ENCODE data around the gene SLC39A11.

The SLC39A11 gene

DNA sequence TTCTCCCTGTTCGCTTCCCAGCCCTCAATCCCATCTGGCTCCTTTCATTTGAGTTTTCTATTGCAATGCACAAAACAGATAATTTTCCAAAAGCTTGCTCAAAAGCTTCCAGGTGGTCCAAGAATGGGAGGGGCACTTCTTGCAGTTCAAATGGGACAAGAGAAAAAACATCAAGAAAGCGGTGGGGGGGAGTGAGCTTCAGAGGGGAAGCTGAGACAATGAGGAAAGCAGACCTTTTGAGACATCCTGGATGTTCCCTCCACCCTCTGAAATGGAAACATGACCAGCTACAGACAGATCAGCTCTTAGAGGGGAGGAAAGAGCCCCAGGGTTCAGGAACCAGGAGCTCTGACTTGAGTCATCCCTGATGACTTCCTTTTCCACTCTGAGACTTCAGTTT is 368.2 kb downstream of the SLC39A11 start:
- Histone ChIP-seq H3K9me3 (ENCODE audit: control insufficient read depth, insufficient read depth, low read length) (no peaks in the 10 kb centered on the region), H3K27ac (ENCODE audit: low read depth, low read length) (no peak overlapping the region), H3K9ac (ENCODE audit: low read depth, low read length) (no peak overlapping the region), H3K27me3 (ENCODE audit: control insufficient read depth, insufficient read depth, low read length) (no peaks in the 10 kb centered on the region), H3K36me3 (ENCODE audit: control insufficient read depth, insufficient read depth, low read length) (no peaks in the 10 kb centered on the region), H3K4me1 (ENCODE audit: control insufficient read depth, insufficient read depth, low read length) (peaks cover 20% of the 10 kb centered on the region), H3K4me3 (ENCODE audit: low read depth, low read length) (no peak overlapping the region)

DNA sequence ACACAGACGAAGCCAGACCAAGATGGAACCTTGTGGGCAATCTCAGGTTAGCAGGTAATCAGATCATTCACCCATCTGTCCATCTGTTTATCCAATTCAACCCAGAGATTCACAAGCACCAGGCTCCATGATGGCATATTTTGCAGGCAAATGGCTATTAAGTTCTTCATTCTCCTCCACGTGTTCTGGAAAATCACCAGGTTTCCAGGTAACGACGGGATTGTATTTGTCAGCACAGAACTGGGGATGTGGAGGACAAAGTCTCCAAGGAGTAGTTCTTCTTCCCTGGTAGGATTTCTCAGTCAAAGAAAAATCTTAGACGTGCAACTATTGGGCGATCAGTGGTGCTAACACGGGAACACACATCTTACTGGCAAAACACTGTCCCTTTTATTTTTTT is 368.8 kb downstream of the SLC39A11 start:
- Histone ChIP-seq H3K27me3 (ENCODE audit: control insufficient read depth, insufficient read depth, low read length) (no peaks in the 10 kb centered on the region), H3K9me3 (ENCODE audit: control insufficient read depth, insufficient read depth, low read length) (no peaks in the 10 kb centered on the region), H3K27ac (ENCODE audit: low read depth, low read length) (no peak overlapping the region), H3K4me3 (ENCODE audit: low read depth, low read length) (no peak overlapping the region), H3K36me3 (ENCODE audit: control insufficient read depth, insufficient read depth, low read length) (no peaks in the 10 kb centered on the region), H3K4me1 (ENCODE audit: control insufficient read depth, insufficient read depth, low read length) (peaks cover 22% of the 10 kb centered on the region), H3K9ac (ENCODE audit: low read depth, low read length) (no peak overlapping the region)

DNA sequence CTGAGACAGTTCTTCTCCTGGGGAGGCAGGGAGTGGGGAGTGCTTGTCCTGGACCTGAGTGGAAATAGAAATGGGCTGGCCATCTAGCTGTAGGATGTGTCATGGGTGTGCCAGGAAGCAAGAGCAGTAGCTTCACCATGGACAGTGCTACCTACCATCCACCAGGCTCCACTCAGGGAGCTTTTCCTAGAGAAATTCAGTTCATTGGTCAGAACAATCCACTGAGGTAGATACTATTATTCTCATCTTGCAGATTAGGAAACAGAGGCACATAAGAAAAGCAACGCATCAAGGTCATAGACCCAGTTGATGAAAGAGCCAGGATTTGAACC is 372.0 kb downstream of the SLC39A11 start:
- Histone ChIP-seq H3K27me3 (ENCODE audit: control insufficient read depth, insufficient read depth, low read length) (no peaks in the 10 kb centered on the region), H3K4me1 (ENCODE audit: control insufficient read depth, insufficient read depth, low read length) (peaks cover 18% of the 10 kb centered on the region), H3K27ac (ENCODE audit: low read depth, low read length) (no peak overlapping the region), H3K9ac (ENCODE audit: low read depth, low read length) (no peak overlapping the region), H3K9me3 (ENCODE audit: control insufficient read depth, insufficient read depth, low read length) (no peaks in the 10 kb centered on the region), H3K4me3 (ENCODE audit: low read depth, low read length) (no peak overlapping the region), H3K36me3 (ENCODE audit: control insufficient read depth, insufficient read depth, low read length) (no peaks in the 10 kb centered on the region)

DNA sequence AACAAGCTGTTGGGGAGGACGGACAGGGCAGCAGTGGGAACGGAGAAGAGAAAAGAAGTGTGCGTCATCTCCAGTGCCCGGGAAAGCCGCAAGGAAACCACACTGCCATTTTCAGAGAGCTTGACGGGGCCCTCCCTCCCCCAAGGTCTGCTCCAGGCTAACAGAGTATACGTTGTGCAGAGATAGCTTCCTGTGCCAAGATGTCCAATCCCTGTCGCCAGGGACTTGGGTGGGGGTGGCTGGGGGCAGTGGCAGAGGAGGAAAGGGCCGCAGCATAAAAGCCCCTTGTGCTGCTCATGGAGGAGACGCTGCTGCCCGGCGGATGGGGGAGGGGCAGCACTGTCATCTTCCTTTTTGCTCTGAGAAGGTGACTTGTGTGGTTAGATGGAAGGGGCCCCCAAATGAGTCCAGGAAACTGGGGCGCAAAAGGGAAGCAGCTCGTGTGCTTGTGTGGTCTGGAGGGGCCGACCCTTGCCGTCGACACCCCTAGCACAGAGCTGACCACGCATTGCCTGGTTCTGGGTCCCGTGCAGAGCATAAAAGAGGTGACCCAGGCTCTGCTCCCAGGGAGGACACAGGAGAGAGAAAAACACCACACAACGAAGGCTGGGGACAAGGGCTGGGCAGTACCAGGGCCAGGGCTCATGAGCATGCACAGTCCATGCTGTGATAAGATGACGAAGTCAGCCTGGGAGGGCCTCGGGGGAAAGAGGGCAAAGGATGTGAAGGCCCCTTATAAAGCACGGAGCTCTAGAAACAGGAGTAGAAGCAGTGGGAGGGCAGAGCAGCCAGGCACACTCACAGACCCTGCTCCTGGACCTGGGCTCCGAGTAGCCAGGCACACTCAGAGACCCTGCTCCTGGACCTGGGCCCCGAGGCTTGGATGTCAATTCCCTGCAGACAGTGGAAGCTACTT is 372.7 kb downstream of the SLC39A11 start:
- Histone ChIP-seq H3K27me3 (ENCODE audit: control insufficient read depth, insufficient read depth, low read length) (no peaks in the 10 kb centered on the region), H3K27ac (ENCODE audit: low read depth, low read length) (no peak overlapping the region), H3K9me3 (ENCODE audit: control insufficient read depth, insufficient read depth, low read length) (no peaks in the 10 kb centered on the region), H3K36me3 (ENCODE audit: control insufficient read depth, insufficient read depth, low read length) (no peaks in the 10 kb centered on the region), H3K9ac (ENCODE audit: low read depth, low read length) (no peak overlapping the region), H3K4me3 (ENCODE audit: low read depth, low read length) (no peak overlapping the region), H3K4me1 (ENCODE audit: control insufficient read depth, insufficient read depth, low read length) (peaks cover 18% of the 10 kb centered on the region)

DNA sequence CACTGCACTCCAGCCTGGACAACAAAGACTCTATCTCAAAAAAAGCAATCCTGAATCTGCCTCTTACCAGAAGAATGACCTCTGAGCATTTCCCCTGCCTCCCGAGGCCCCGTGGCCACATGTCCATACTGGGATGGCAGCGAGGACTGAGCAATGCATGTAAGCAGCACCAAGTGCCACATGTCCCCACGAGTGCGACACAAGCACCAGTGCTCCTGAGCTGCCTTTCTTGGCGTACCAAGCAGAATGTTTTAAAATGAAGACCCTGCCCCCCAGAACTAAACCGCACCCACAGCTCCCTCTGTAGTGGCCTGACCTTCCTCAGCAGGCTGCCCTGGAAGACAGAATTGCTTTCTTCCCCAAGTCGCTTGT is 373.3 kb downstream of the SLC39A11 start:
- peaks cover 14% of the 10 kb centered on the region for H3K4me1 ChIP-seq (ENCODE audit: control insufficient read depth, insufficient read depth, low read length)
- H3K27ac ChIP-seq (ENCODE audit: low read depth, low read length), result no peak overlapping the region

DNA sequence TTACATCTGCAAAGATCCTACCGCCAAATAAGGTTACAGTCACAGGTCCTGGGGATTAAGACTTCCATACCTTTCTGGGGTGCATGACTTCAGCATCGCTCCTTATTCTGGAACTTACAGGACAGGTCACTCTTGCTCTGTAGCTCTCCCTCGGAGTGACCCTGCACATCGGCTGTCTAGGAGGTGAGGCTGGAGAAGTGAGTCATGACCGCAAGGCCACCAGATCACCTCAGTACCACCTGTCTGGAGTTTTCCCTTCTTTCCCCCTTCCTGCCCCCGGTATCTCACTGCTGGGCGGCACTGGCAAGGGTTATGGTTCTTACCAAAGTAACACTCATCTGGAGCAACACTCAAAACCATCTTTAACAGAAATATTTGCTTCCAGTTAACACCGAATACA is 374.8 kb downstream of the SLC39A11 start:
- Histone ChIP-seq H3K27ac (ENCODE audit: low read depth, low read length) (no peak overlapping the region), H3K9me3 (ENCODE audit: control insufficient read depth, insufficient read depth, low read length) (no peaks in the 10 kb centered on the region), H3K9ac (ENCODE audit: low read depth, low read length) (no peak overlapping the region), H3K36me3 (ENCODE audit: control insufficient read depth, insufficient read depth, low read length) (no peaks in the 10 kb centered on the region), H3K4me3 (ENCODE audit: low read depth, low read length) (no peak overlapping the region), H3K4me1 (ENCODE audit: control insufficient read depth, insufficient read depth, low read length) (peaks cover 13% of the 10 kb centered on the region), H3K27me3 (ENCODE audit: control insufficient read depth, insufficient read depth, low read length) (no peaks in the 10 kb centered on the region)

More for the DNA sequence above, 373.3 kb downstream of the SLC39A11 start:
- no peaks in the 10 kb centered on the region for H3K27me3 ChIP-seq (ENCODE audit: control insufficient read depth, insufficient read depth, low read length)
- H3K9me3 ChIP-seq (ENCODE audit: control insufficient read depth, insufficient read depth, low read length), result no peaks in the 10 kb centered on the region
- no peak overlapping the region for H3K9ac ChIP-seq (ENCODE audit: low read depth, low read length)
- no peaks in the 10 kb centered on the region for H3K36me3 ChIP-seq (ENCODE audit: control insufficient read depth, insufficient read depth, low read length)
- H3K4me3 ChIP-seq (ENCODE audit: low read depth, low read length), result no peak overlapping the region

DNA sequence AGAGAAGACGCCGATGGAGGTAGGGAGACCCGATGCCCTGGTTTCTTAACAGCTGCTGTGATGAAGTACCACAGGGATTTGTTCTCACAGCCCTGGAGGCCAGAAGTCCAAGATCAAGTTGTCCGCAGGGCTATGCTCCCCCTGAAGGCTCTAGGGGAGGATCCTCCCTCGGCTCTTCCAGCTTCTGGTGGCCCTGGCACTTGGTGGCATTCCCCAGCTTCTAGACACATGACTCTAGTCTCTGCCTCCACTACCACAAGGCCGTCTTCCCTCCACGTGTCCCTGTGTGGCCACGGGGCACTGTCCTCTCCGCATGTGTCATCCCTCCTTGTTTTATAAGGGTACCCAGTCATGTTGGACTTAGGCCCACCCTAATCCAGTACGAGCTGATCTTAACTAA is 375.2 kb downstream of the SLC39A11 start:
- Histone ChIP-seq H3K36me3 (ENCODE audit: control insufficient read depth, insufficient read depth, low read length) (no peaks in the 10 kb centered on the region), H3K27me3 (ENCODE audit: control insufficient read depth, insufficient read depth, low read length) (no peaks in the 10 kb centered on the region), H3K27ac (ENCODE audit: low read depth, low read length) (no peak overlapping the region), H3K9me3 (ENCODE audit: control insufficient read depth, insufficient read depth, low read length) (no peaks in the 10 kb centered on the region), H3K9ac (ENCODE audit: low read depth, low read length) (no peak overlapping the region), H3K4me1 (ENCODE audit: control insufficient read depth, insufficient read depth, low read length) (peaks cover 11% of the 10 kb centered on the region), H3K4me3 (ENCODE audit: low read depth, low read length) (no peak overlapping the region)

DNA sequence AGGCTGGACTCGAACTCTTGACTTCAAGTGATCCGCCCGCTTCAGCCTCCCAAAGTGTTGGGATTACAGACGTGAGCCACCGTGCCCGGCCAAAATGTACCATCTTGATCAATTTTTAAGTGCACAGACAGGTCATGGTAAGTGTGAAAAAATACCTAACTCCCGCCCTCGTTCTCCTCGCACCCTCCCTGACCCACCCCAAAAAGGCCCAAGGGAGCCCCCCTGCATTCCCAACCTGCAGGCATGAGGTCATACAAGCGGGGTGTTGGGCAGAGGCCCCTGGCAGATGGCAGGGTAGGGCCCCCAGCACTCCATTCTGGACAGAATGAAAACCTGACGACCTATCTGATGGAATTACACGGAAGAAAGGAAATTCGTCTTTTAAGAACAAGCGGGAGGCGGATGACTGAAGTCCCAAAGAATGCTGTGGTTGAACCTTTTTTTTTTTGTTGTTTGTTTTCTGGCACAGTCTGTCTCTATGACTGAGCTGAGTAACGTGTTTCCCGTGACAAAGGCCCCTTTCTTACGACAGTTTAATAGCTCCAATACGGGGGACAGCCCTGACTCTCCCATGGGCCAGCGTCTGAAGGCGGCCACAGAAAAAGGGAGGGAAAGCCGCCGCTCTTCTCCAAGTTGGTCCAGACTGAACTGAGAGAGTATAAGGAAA is 376.4 kb downstream of the SLC39A11 start:
- H3K4me3 ChIP-seq (ENCODE audit: low read depth, low read length), result no peak overlapping the region
- H3K27me3 ChIP-seq (ENCODE audit: control insufficient read depth, insufficient read depth, low read length), result no peaks in the 10 kb centered on the region
- no peaks in the 10 kb centered on the region for H3K9me3 ChIP-seq (ENCODE audit: control insufficient read depth, insufficient read depth, low read length)
- no peaks in the 10 kb centered on the region for H3K36me3 ChIP-seq (ENCODE audit: control insufficient read depth, insufficient read depth, low read length)
- H3K9ac ChIP-seq (ENCODE audit: low read depth, low read length), result no peak overlapping the region
- H3K4me1 ChIP-seq (ENCODE audit: control insufficient read depth, insufficient read depth, low read length), result peaks cover 7% of the 10 kb centered on the region; the same call in 1 of the 2 replicates
- no peak overlapping the region for H3K27ac ChIP-seq (ENCODE audit: low read depth, low read length)

DNA sequence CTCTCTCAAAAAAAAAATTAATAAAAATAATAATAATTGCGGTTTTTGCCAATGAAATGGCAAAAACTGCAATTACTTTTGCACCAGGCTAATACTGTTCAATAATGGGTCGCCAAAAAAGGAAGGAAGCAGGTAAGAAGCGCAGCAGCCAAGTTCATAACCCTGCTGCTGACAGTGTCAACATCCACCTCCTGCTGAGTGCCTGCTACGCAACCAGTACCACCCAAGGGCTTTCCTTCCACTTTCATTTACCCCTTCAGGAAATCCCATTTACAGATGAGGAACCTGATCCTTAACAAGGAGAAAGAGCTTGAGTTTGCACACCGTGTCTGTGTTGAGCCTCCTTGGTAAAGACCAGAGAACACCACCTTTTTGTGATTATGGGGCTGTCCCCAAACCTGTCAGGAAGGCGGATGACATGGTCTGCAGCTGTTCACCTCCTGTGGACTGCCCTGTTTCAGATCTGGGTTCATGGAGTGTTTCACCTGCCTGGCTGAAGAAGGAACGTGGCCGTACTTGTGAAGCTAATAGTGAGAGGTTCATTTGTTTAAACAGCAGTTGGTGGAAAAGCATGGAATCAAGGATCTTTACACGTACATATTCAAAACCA is 378.0 kb downstream of the SLC39A11 start:
- Histone ChIP-seq H3K36me3 (ENCODE audit: control insufficient read depth, insufficient read depth, low read length) (no peaks in the 10 kb centered on the region), H3K4me1 (ENCODE audit: control insufficient read depth, insufficient read depth, low read length) (0 out of 2 replicates have a peak, but pooled peaks cover 3% of the 10 kb centered on the region), H3K4me3 (ENCODE audit: low read depth, low read length) (no peak overlapping the region), H3K9me3 (ENCODE audit: control insufficient read depth, insufficient read depth, low read length) (no peaks in the 10 kb centered on the region), H3K27ac (ENCODE audit: low read depth, low read length) (no peak overlapping the region), H3K27me3 (ENCODE audit: control insufficient read depth, insufficient read depth, low read length) (no peaks in the 10 kb centered on the region), H3K9ac (ENCODE audit: low read depth, low read length) (no peak overlapping the region)

DNA sequence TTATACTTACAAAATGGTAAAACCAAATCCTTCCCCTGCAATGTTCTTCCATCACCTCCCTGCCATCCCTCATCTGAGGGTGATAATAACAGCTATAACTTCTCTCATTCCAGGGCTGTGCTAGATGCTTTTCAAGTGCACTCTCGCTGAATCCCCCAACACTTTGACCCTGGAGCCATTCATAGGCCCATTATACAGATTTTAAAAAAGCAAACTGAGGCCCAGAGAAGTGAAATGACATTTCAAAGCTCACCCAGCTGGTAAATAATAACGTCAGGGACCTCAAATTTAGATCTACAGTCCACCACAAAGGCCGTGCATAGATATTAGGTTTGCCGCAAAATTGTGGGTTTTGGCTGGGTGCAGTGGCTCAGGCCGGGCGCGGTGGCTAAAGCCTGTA is 378.8 kb downstream of the SLC39A11 start:
- no peaks in the 10 kb centered on the region for H3K9me3 ChIP-seq (ENCODE audit: control insufficient read depth, insufficient read depth, low read length)
- H3K4me3 ChIP-seq (ENCODE audit: low read depth, low read length), result no peak overlapping the region
- H3K9ac ChIP-seq (ENCODE audit: low read depth, low read length), result no peak overlapping the region
- no peaks in the 10 kb centered on the region for H3K4me1 ChIP-seq (ENCODE audit: control insufficient read depth, insufficient read depth, low read length)
- no peaks in the 10 kb centered on the region for H3K36me3 ChIP-seq (ENCODE audit: control insufficient read depth, insufficient read depth, low read length)
- H3K27ac ChIP-seq (ENCODE audit: low read depth, low read length), result no peak overlapping the region
- no peaks in the 10 kb centered on the region for H3K27me3 ChIP-seq (ENCODE audit: control insufficient read depth, insufficient read depth, low read length)

All from HUES48 (cell line).